B cell (primary cell): ENCODE results near the gene ING5.
"Not testable (repeated sequence)": the region's sequence is repeated elsewhere in the genome, so short reads cannot be mapped to it uniquely, and the experiment has no call there.

Experiments used
- EZH2 ChIP-seq: IDR thresholded peaks from 2 replicates; pipeline ENCODE4 v1.6.1; 2012; ENCODE audit warnings: borderline replicate concordance, low read depth, mild to moderate bottlenecking, moderate library complexity, low read length; ENCODE audit not compliant: insufficient read depth, poor library complexity, severe bottlenecking
- TF ChIP-seq, protein P1 (sequence below): fragments of 200-600 bp; IDR thresholded peaks from one replicate; pipeline ENCODE4 v1.8.0; 2022; ENCODE audit warnings: antibody characterized with exemption, mild to moderate bottlenecking

DNA sequence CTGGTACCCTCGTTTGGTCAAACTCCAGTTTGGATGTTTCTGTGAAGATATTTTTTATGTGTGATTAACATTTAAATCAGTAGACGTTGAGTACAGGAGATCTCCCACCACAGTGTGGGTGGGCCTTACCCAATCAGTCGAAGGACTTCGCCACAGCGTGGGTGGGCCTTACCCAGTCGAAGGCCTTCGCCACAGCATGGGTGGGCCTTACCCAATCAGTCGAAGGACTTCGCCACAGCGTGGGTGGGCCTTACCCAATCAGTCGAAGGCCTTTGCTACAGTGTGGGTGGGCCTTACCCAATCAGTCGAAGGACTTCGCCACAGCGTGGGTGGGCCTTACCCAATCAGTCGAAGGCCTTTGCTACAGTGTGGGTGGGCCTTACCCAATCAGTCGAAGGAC is 58.1 kb downstream of the ING5 start:
- not testable (repeated sequence) for TF ChIP-seq EZH2
- TF ChIP-seq, protein P1, sequence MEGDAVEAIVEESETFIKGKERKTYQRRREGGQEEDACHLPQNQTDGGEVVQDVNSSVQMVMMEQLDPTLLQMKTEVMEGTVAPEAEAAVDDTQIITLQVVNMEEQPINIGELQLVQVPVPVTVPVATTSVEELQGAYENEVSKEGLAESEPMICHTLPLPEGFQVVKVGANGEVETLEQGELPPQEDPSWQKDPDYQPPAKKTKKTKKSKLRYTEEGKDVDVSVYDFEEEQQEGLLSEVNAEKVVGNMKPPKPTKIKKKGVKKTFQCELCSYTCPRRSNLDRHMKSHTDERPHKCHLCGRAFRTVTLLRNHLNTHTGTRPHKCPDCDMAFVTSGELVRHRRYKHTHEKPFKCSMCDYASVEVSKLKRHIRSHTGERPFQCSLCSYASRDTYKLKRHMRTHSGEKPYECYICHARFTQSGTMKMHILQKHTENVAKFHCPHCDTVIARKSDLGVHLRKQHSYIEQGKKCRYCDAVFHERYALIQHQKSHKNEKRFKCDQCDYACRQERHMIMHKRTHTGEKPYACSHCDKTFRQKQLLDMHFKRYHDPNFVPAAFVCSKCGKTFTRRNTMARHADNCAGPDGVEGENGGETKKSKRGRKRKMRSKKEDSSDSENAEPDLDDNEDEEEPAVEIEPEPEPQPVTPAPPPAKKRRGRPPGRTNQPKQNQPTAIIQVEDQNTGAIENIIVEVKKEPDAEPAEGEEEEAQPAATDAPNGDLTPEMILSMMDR, result not testable (repeated sequence)
